Measurements from ENCODE around the gene OSBPL10. TPM values are rescaled to one million over a fixed set of nuclear protein-coding genes. Genes with fewer than 3 reads are reported as not detected.

OSBPL10 gene
- total RNA-seq, 2 donors from 2014 or later: 23.8 to 33.6 TPM

GRCh38 chr3:31971607-31972006 lies 9.5 kb downstream of the OSBPL10 start:
- H3K4me3 Mint-ChIP-seq: no peak overlapping the region
- H3K9ac ChIP-seq (ENCODE audit: extremely low read depth, low read length, poor library complexity, severe bottlenecking): no peak overlapping the region
- no peak for DNase-seq
- H3K27me3 Mint-ChIP-seq (ENCODE audit: insufficient read depth): no peaks in the 10 kb centered on the region
- WGBS, 2 experiments (ENCODE audit: insufficient coverage in 1 of 2, insufficient read length in 1 of 2): 95 to 100% methylated on average over 1 to 3 of the region's 3 CpGs
- peak overlapping the region; percentile 40 for H3K27ac Mint-ChIP-seq
- H3K9me3 Mint-ChIP-seq: no peaks in the 10 kb centered on the region
- no peak for TF ChIP-seq CTCF (conservative IDR thresholded peaks at IDR 0.05)
- peaks cover 2% of the 10 kb centered on the region for H3K4me1 ChIP-seq (ENCODE audit: control insufficient read depth, insufficient read depth, low read length)
- H3K27ac ChIP-seq (ENCODE audit: low read depth, low read length): no peak overlapping the region
- H3K36me3 Mint-ChIP-seq (ENCODE audit: low read depth): no peaks in the 10 kb centered on the region
- H3K27me3 ChIP-seq (ENCODE audit: control insufficient read depth, insufficient read depth, low read length, poor library complexity, severe bottlenecking): no peaks in the 10 kb centered on the region
- H3K36me3 ChIP-seq (ENCODE audit: control insufficient read depth, insufficient read depth, low read length): no peaks in the 10 kb centered on the region
- peaks cover 36% of the 10 kb centered on the region for H3K4me1 Mint-ChIP-seq
- no peaks in the 10 kb centered on the region for H3K9me3 ChIP-seq (ENCODE audit: control insufficient read depth, low read length)
- no peak overlapping the region for H3K4me3 ChIP-seq (ENCODE audit: low read length)

GRCh38 chr3:31968927-31969418 lies 12.1 kb downstream of the OSBPL10 start:
- 86 to 92% methylated on average over 4 to 6 of the region's 6 CpGs for WGBS, 2 experiments (ENCODE audit: insufficient coverage in 1 of 2, insufficient read length in 1 of 2)
- Mint-ChIP-seq H3K4me3 (peak overlapping the region; percentile 29), H3K9me3 (no peaks in the 10 kb centered on the region), H3K36me3 (ENCODE audit: low read depth) (no peaks in the 10 kb centered on the region), H3K27me3 (ENCODE audit: insufficient read depth) (no peaks in the 10 kb centered on the region), H3K4me1 (peaks cover 30% of the 10 kb centered on the region), H3K27ac (peak overlapping the region; percentile 93)
- H3K36me3 ChIP-seq (ENCODE audit: control insufficient read depth, insufficient read depth, low read length): no peaks in the 10 kb centered on the region
- H3K9ac ChIP-seq (ENCODE audit: extremely low read depth, low read length, poor library complexity, severe bottlenecking): peak overlapping the region; percentile 28
- peak overlapping the region; percentile 27 for H3K4me3 ChIP-seq (ENCODE audit: low read length)
- H3K9me3 ChIP-seq (ENCODE audit: control insufficient read depth, low read length): no peaks in the 10 kb centered on the region
- no peak for DNase-seq
- H3K4me1 ChIP-seq (ENCODE audit: control insufficient read depth, insufficient read depth, low read length): peaks cover 2% of the 10 kb centered on the region
- peak overlapping the region; percentile 50 for H3K27ac ChIP-seq (ENCODE audit: low read depth, low read length)
- TF ChIP-seq CTCF (conservative IDR thresholded peaks at IDR 0.05): no peak
- no peaks in the 10 kb centered on the region for H3K27me3 ChIP-seq (ENCODE audit: control insufficient read depth, insufficient read depth, low read length, poor library complexity, severe bottlenecking)

GRCh38 chr3:31968369-31968926 lies 12.6 kb downstream of the OSBPL10 start:
- Histone ChIP-seq H3K9me3 (ENCODE audit: control insufficient read depth, low read length) (no peaks in the 10 kb centered on the region), H3K27ac (ENCODE audit: low read depth, low read length) (peak overlapping the region; percentile 50), H3K36me3 (ENCODE audit: control insufficient read depth, insufficient read depth, low read length) (no peaks in the 10 kb centered on the region), H3K4me1 (ENCODE audit: control insufficient read depth, insufficient read depth, low read length) (peaks cover 2% of the 10 kb centered on the region), H3K4me3 (ENCODE audit: low read length) (peak overlapping the region; percentile 27), H3K9ac (ENCODE audit: extremely low read depth, low read length, poor library complexity, severe bottlenecking) (peak overlapping the region; percentile 28), H3K27me3 (ENCODE audit: control insufficient read depth, insufficient read depth, low read length, poor library complexity, severe bottlenecking) (no peaks in the 10 kb centered on the region)
- no peaks in the 10 kb centered on the region for H3K27me3 Mint-ChIP-seq (ENCODE audit: insufficient read depth)
- no peaks in the 10 kb centered on the region for H3K9me3 Mint-ChIP-seq
- TF ChIP-seq CTCF (conservative IDR thresholded peaks at IDR 0.05): no peak
- peak overlapping the region; percentile 93 for H3K27ac Mint-ChIP-seq
- peak overlapping the region; percentile 29 for H3K4me3 Mint-ChIP-seq
- DNase-seq: no peak
- peaks cover 30% of the 10 kb centered on the region for H3K4me1 Mint-ChIP-seq
- WGBS, 2 experiments (ENCODE audit: insufficient coverage in 1 of 2, insufficient read length in 1 of 2): 76 to 80% methylated on average over 2 of the region's 2 CpGs
- H3K36me3 Mint-ChIP-seq (ENCODE audit: low read depth): no peaks in the 10 kb centered on the region
